VCaP (cell line): ENCODE data around the gene IGFBP1.
A peak's percentile ranks its signal among the peaks of the same experiment; 100 is the strongest.
"Not testable (repeated sequence)": the region's sequence is repeated elsewhere in the genome, so short reads cannot be mapped to it uniquely, and the experiment has no call there.

ENCODE experiments used
- H3K27ac ChIP-seq: fragments of 450-650 bp; 2 replicates; pipeline ENCODE4 v1.5.1; 2017
- CTCF ChIP-seq: fragments of 450-650 bp; conservative IDR thresholded peaks from 2 replicates; pipeline ENCODE4 v1.5.1; 2017; ENCODE audit warnings: mild to moderate bottlenecking, moderate library complexity

Gene IGFBP1

GRCh38 chr7:45938626-45939302, 50.5 kb downstream of the IGFBP1 start:
- peak; percentile 48 for TF ChIP-seq CTCF
- no peak overlapping the region for H3K27ac ChIP-seq

- H3K27ac ChIP-seq, result no peak overlapping the region
- TF ChIP-seq CTCF, result no peak
Observed at GRCh38 chr7:45939574-45939973, 51.3 kb downstream of the IGFBP1 start.

- H3K27ac ChIP-seq, result not testable (repeated sequence)
Observed at GRCh38 chr7:45940237-45940781, 52.0 kb downstream of the IGFBP1 start.

- no peak for TF ChIP-seq CTCF
Observed at GRCh38 chr7:45940939-45941338, 52.7 kb downstream of the IGFBP1 start.

More at GRCh38 chr7:45940939-45941338, 52.7 kb downstream of the IGFBP1 start:
- H3K27ac ChIP-seq, result no peak overlapping the region
